Upper lobe of left lung (tissue), 6 donors: Measurements from ENCODE around the gene CDC25C. TPM values are rescaled to one million over a fixed set of nuclear protein-coding genes. Genes with fewer than 3 reads are reported as not detected.

Experiments
- ATAC-seq, 2 donors: fragments of 200-7000 bp; cut with Tn5 transposase; one replicate each; pipeline ENCODE4 v1.9.1; 2022; ENCODE audit warnings: mild to moderate bottlenecking in 2 of 2, moderate library complexity in 2 of 2; ENCODE audit not compliant: low FRiP score in 2 of 2
- DNase-seq, 2 donors: peaks; one replicate each; pipeline ENCODE4 v3.0.0-alpha.2; 2019 to 2020
- H3K27ac ChIP-seq, 4 donors: fragments of 200-600 bp; sonication (generic); one replicate each; pipeline ENCODE4 v1.5.1; 2016 to 2019
- H3K27me3 ChIP-seq, 4 donors: fragments of 200-600 bp; sonication (generic); one replicate each; pipeline ENCODE4 v1.5.1; 2017 to 2019
- H3K36me3 ChIP-seq, 4 donors: fragments of 200-600 bp; sonication (generic); one replicate each; pipeline ENCODE4 v1.5.1; 2016 to 2019
- H3K4me1 ChIP-seq, 4 donors: fragments of 200-600 bp; sonication (generic); one replicate each; pipeline ENCODE4 v1.5.1; 2018 to 2019
- H3K4me3 ChIP-seq, 4 donors: fragments of 200-600 bp; sonication (generic); one replicate each; pipeline ENCODE4 v1.5.1; 2017 to 2019; ENCODE audit warnings: mild to moderate bottlenecking in 2 of 4, moderate library complexity in 1 of 4
- H3K9me3 ChIP-seq, 4 donors: fragments of 200-600 bp; sonication (generic); one replicate each; pipeline ENCODE4 v1.5.1; 2018 to 2019
- CTCF ChIP-seq, 6 experiments: fragments of 450-650 bp in 4 of 6; fragments of 200-600 bp in 2 of 6; sonication (generic) in 2 of 6; IDR thresholded peaks; one replicate each; pipeline ENCODE4 v1.5.1; 2016 to 2019; ENCODE audit warnings: antibody characterized with exemption in 6 of 6
- EP300 ChIP-seq, 4 donors: sonication (generic); formaldehyde crosslinking; IDR thresholded peaks; one replicate each; pipeline ENCODE4 v1.5.1; 2017; ENCODE audit warnings: antibody characterized with exemption in 4 of 4, control low read depth in 2 of 4
- POLR2A ChIP-seq, 4 donors: fragments of 450-650 bp; IDR thresholded peaks; one replicate each; pipeline ENCODE4 v1.5.1; 2016 to 2017; ENCODE audit warnings: antibody characterized with exemption in 4 of 4, mild to moderate bottlenecking in 2 of 4
- POLR2AphosphoS5 ChIP-seq, 2 donors: sonication (generic); formaldehyde crosslinking; IDR thresholded peaks; one replicate each; pipeline ENCODE4 v1.5.1; 2017; ENCODE audit warnings: antibody characterized with exemption in 2 of 2
- WGBS, 2 donors: methylation state at CpG; one replicate each; pipeline ENCODE4 v1.1.5; 2017 to 2018; 5-methylcytosine and 5-hydroxymethylcytosine counted together
- total RNA-seq, 6 donors: library from RNA; depleted of rRNA in 4 of 6; stranded (reverse); fragments of >200 nt in 4 of 6; gene quantifications; one replicate each; pipeline versions ENCODE4 v1.1.0 to v1.2.1, GENCODE V29; 2016 to 2021
- donor health status: DM: no; HTN: no; CAD: no; lungs with moderate emphysema.
- donor health status: DM: no; HTN: yes; CAD: no; lungs with severe emphysema.

CDC25C gene
- total RNA-seq, 6 donors from 2014 or later: 0.37 to 0.67 (median 0.54) TPM; not detected in 2

GRCh38 chr5:138351056-138351455 is 19.5 kb upstream of the CDC25C start:
- DNase-seq (no peak), ATAC-seq (no peak)
- Histone ChIP-seq H3K27me3 (no peaks in the 10 kb centered on the region), H3K9me3 (no peaks in the 10 kb centered on the region), H3K4me1 (peaks cover 18 to 22% (median 20%) of the 10 kb centered on the region in 4 donors), H3K36me3 (peaks cover 8 to 29% (median 25%) of the 10 kb centered on the region in 4 donors), H3K27ac (no peak overlapping the region), H3K4me3 (no peak overlapping the region)
- no peak for TF ChIP-seq EP300 (IDR thresholded peaks at IDR 0.05)
- 92 to 93% methylated on average over 1 of the region's 1 CpG for WGBS, 2 donors

- TF ChIP-seq POLR2AphosphoS5 (IDR thresholded peaks at IDR 0.05) (no peak), EP300 (IDR thresholded peaks at IDR 0.05) (no peak), CTCF (IDR thresholded peaks at IDR 0.05) (no peak), POLR2A (IDR thresholded peaks at IDR 0.05) (no peak)
- no peak for ATAC-seq
- no peaks in the 10 kb centered on the region for H3K9me3 ChIP-seq
- H3K27ac ChIP-seq: no peak overlapping the region
- peaks cover 15 to 18% (median 17%) of the 10 kb centered on the region in 4 donors for H3K4me1 ChIP-seq
- H3K4me3 ChIP-seq: no peak overlapping the region
- no peak for DNase-seq
- H3K27me3 ChIP-seq: no peaks in the 10 kb centered on the region
- peaks cover 12 to 34% (median 30%) of the 10 kb centered on the region in 4 donors for H3K36me3 ChIP-seq
Observed at GRCh38 chr5:138350563-138350890, 18.9 kb upstream of the CDC25C start.

GRCh38 chr5:138349852-138350562 is 18.4 kb upstream of the CDC25C start:
- WGBS, 2 donors: 73 to 79% methylated on average over 1 of the region's 1 CpG
- Histone ChIP-seq H3K36me3 (peaks cover 15 to 39% (median 35%) of the 10 kb centered on the region in 4 donors), H3K27ac (peak overlapping the region in 1 of 4 donors; percentile 6), H3K4me3 (no peak overlapping the region), H3K4me1 (peaks cover 10 to 13% (median 12%) of the 10 kb centered on the region in 4 donors), H3K27me3 (no peaks in the 10 kb centered on the region), H3K9me3 (no peaks in the 10 kb centered on the region)
- TF ChIP-seq EP300 (IDR thresholded peaks at IDR 0.05) (no peak), POLR2A (IDR thresholded peaks at IDR 0.05) (no peak), POLR2AphosphoS5 (IDR thresholded peaks at IDR 0.05) (no peak), CTCF (IDR thresholded peaks at IDR 0.05) (no peak)
- DNase-seq (no peak), ATAC-seq (no peak)

GRCh38 chr5:138346889-138347288 is 15.3 kb upstream of the CDC25C start:
- Histone ChIP-seq H3K36me3 (peaks cover 19 to 68% (median 55%) of the 10 kb centered on the region in 4 donors), H3K27me3 (no peaks in the 10 kb centered on the region), H3K4me1 (no peaks in the 10 kb centered on the region), H3K27ac (no peak overlapping the region), H3K9me3 (no peaks in the 10 kb centered on the region), H3K4me3 (no peak overlapping the region)
- ATAC-seq (no peak), DNase-seq (peak in 1 of 2 donors; percentile 39)
- 92 to 94% methylated on average over 14 of the region's 14 CpGs for WGBS, 2 donors
- TF ChIP-seq POLR2AphosphoS5 (IDR thresholded peaks at IDR 0.05) (no peak), EP300 (IDR thresholded peaks at IDR 0.05) (no peak), CTCF (IDR thresholded peaks at IDR 0.05) (no peak), POLR2A (IDR thresholded peaks at IDR 0.05) (no peak)

- DNase-seq (peak in 1 of 2 donors; percentile 62), ATAC-seq (peak in 1 of 2 donors; percentile 38)
- 97 to 98% methylated on average over 23 to 32 of the region's 32 CpGs for WGBS, 2 donors
Observed at GRCh38 chr5:138344887-138345622, 13.5 kb upstream of the CDC25C start.

More at GRCh38 chr5:138344887-138345622, 13.5 kb upstream of the CDC25C start:
- Histone ChIP-seq H3K4me1 (peaks cover 2 to 15% (median 4%) of the 10 kb centered on the region in 4 donors), H3K36me3 (peaks cover 19 to 75% (median 62%) of the 10 kb centered on the region in 4 donors), H3K4me3 (no peak overlapping the region), H3K27ac (no peak overlapping the region), H3K9me3 (no peaks in the 10 kb centered on the region), H3K27me3 (no peaks in the 10 kb centered on the region)
- no peak for TF ChIP-seq CTCF (IDR thresholded peaks at IDR 0.05)
- no peak for TF ChIP-seq POLR2A (IDR thresholded peaks at IDR 0.05)
- no peak for TF ChIP-seq EP300 (IDR thresholded peaks at IDR 0.05)
- no peak for TF ChIP-seq POLR2AphosphoS5 (IDR thresholded peaks at IDR 0.05)
